Measurements from ENCODE around the gene STAT3. TPM values are rescaled to one million over a fixed set of nuclear protein-coding genes. Genes with fewer than 3 reads are reported as not detected.

Gene STAT3
- total and polyA plus RNA-seq, 2 donors (not counting 3 experiments of a cell fraction or from before 2014, with no cell fraction given), result 59.1 to 124 TPM

DNA sequence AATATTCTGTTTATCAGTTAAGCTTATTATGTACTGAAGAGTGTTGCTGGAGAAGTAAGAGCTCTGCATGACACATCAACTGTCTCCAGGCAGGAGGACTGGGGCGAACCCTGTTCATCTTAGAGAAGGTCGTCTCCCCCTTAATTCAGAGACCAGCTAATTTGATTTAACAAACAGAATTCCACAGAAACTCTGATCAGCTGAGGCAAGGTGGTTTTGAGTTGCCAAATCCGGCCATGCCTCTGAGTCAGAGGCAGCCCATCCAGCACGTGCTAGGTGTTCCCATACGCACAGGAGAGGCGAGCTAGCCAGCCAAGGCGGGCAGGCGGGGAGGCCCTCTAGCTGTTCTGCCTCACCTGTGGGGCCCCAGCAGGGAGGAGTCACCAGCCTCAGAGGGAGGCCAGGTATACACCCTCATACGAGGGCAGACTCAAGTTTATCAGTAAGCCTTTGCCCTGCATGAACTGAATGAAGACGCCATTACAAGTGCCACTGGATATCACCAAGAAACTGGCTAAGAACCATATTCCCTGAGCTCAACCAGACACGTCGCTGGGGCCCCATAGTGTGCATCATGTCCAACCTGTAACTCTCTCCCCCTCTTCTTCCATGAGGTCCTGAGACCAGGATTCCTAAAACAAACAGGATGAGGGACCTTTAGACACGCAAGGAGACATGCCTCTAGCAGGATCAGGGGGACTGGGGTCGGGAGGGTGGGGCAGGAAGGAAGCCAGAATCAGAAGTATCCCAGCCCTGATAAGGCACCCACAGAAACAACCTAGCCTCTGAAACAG, 74.3 kb downstream of the STAT3 start:
- ChIA-PET POLR2A (interaction anchor here (0.6 kb wide), 2 partner anchors 216 to 274 kb away, joined by 4 to 5 read pairs; no protein-coding TSS in a partner anchor), CTCF (interaction anchor here (0.7 to 15.7 kb wide), 11 partner anchors 8 to 264 kb away, joined by 3 to 190 read pairs (median 8); no protein-coding TSS in a partner anchor)
- no peak overlapping the region for H3K4me3 ChIP-seq (replicated peaks in 1 of 3; ENCODE audit: insufficient read depth in 1 of 3, low read depth in 1 of 3, low read length in 3 of 3)
- no peaks in the 10 kb centered on the region for H4K20me1 ChIP-seq (replicated peaks; ENCODE audit: control insufficient read depth, extremely low read depth, insufficient read depth, low read length)
- H3K36me3 ChIP-seq (ENCODE audit: control insufficient read depth in 2 of 2, extremely low read depth in 1 of 2, insufficient read depth in 2 of 2, low read length in 2 of 2), result peaks cover 9 to 11% of the 10 kb centered on the region in 2 experiments
- FAIRE-seq (peak; percentile 58), DNase-seq (ENCODE audit: low read depth, low spot score) (no peak)
- peak overlapping the region; percentile 10 for H3K27ac ChIP-seq (ENCODE audit: insufficient read depth, low read depth, low read length)
- H2AFZ ChIP-seq (ENCODE audit: low read depth, low read length), result no peak overlapping the region
- dilution Hi-C loops (cut with MboI; ENCODE audit: extremely low pct_ligation_motif_present, low sequenced_read_pairs), result no loop called here
- no peaks in the 10 kb centered on the region for H3K9me1 ChIP-seq (replicated peaks; ENCODE audit: control insufficient read depth, extremely low read depth, insufficient read depth, low read length)
- H3K9ac ChIP-seq (replicated peaks; ENCODE audit: extremely low read depth, insufficient read depth, low read length), result no peak overlapping the region
- intact Hi-C loops (cut with micrococcal nuclease), result loop anchor here (2.0 kb wide), 1 partner anchor 91 kb away; no protein-coding TSS in a partner anchor
- no peak for TF ChIP-seq FOS (IDR thresholded peaks at IDR 0.05; ENCODE audit: borderline replicate concordance, insufficient read depth, low read length)
- peak; percentile 25 for TF ChIP-seq GATA2 (IDR thresholded peaks at IDR 0.05; ENCODE audit: insufficient read depth, insufficient read length, low read depth, low read length)
- no peak for TF ChIP-seq EZH2 (IDR thresholded peaks at IDR 0.05; ENCODE audit: borderline replicate concordance, low read depth, low read length, severe bottlenecking)
- H3K4me2 ChIP-seq (ENCODE audit: insufficient read depth, low read length), result no peak overlapping the region
- TSS peak; percentile 3 for BruUV-seq (replicated peaks)
- no peaks in the 10 kb centered on the region for H3K9me3 ChIP-seq (replicated peaks; ENCODE audit: control insufficient read depth, insufficient read depth, low read length)
- H3K27me3 ChIP-seq (ENCODE audit: control insufficient read depth in 2 of 2, insufficient read depth in 2 of 2, low read length in 2 of 2), result no peaks in the 10 kb centered on the region
- H3K79me2 ChIP-seq (ENCODE audit: control insufficient read depth, insufficient read depth, low read length), result peaks cover 3% of the 10 kb centered on the region
- H3K4me1 ChIP-seq (ENCODE audit: control insufficient read depth, extremely low read depth, insufficient read depth, low read length), result peaks cover 50% of the 10 kb centered on the region

GRCh38 chr17:42313389-42313772, 74.9 kb downstream of the STAT3 start:
- Histone ChIP-seq H3K9ac (replicated peaks; ENCODE audit: extremely low read depth, insufficient read depth, low read length) (no peak overlapping the region), H3K27me3 (ENCODE audit: control insufficient read depth in 2 of 2, insufficient read depth in 2 of 2, low read length in 2 of 2) (no peaks in the 10 kb centered on the region), H3K36me3 (ENCODE audit: control insufficient read depth in 2 of 2, extremely low read depth in 1 of 2, insufficient read depth in 2 of 2, low read length in 2 of 2) (peaks cover 7 to 11% of the 10 kb centered on the region in 2 experiments), H3K79me2 (ENCODE audit: control insufficient read depth, insufficient read depth, low read length) (no peaks in the 10 kb centered on the region), H3K4me3 (replicated peaks in 1 of 3; ENCODE audit: insufficient read depth in 1 of 3, low read depth in 1 of 3, low read length in 3 of 3) (no peak overlapping the region), H3K4me2 (ENCODE audit: insufficient read depth, low read length) (no peak overlapping the region), H4K20me1 (replicated peaks; ENCODE audit: control insufficient read depth, extremely low read depth, insufficient read depth, low read length) (no peaks in the 10 kb centered on the region), H2AFZ (ENCODE audit: low read depth, low read length) (no peak overlapping the region), H3K27ac (ENCODE audit: insufficient read depth, low read depth, low read length) (peak overlapping the region; percentile 10), H3K9me3 (replicated peaks; ENCODE audit: control insufficient read depth, insufficient read depth, low read length) (no peaks in the 10 kb centered on the region), H3K4me1 (ENCODE audit: control insufficient read depth, extremely low read depth, insufficient read depth, low read length) (peaks cover 44% of the 10 kb centered on the region), H3K9me1 (replicated peaks; ENCODE audit: control insufficient read depth, extremely low read depth, insufficient read depth, low read length) (no peaks in the 10 kb centered on the region)
- FAIRE-seq, result no peak
- POLR2A ChIA-PET, result no interaction called here
- TF ChIP-seq POLR2A (IDR thresholded peaks at IDR 0.05; ENCODE audit: low read depth, low read length), result no peak
- no peak for TF ChIP-seq JUN (IDR thresholded peaks at IDR 0.05; ENCODE audit: borderline replicate concordance, insufficient read depth, insufficient read length, low read depth)
- no peak for TF ChIP-seq CTCF (IDR thresholded peaks at IDR 0.05; ENCODE audit: extremely low read depth in 1 of 2, insufficient read depth in 1 of 2, low read depth in 1 of 2, low read length in 2 of 2)
- no peak for TF ChIP-seq FOS (IDR thresholded peaks at IDR 0.05; ENCODE audit: borderline replicate concordance, insufficient read depth, low read length)
- TF ChIP-seq POLR2AphosphoS5 (IDR thresholded peaks at IDR 0.05; ENCODE audit: insufficient read depth, low read depth, low read length), result no peak
- no peak for TF ChIP-seq EZH2 (IDR thresholded peaks at IDR 0.05; ENCODE audit: borderline replicate concordance, low read depth, low read length, severe bottlenecking)
- no peak for TF ChIP-seq MYC (IDR thresholded peaks at IDR 0.05; ENCODE audit: low read depth, low read length)
- no peak for TF ChIP-seq GATA2 (IDR thresholded peaks at IDR 0.05; ENCODE audit: insufficient read depth, insufficient read length, low read depth, low read length)
- TF ChIP-seq MAX (IDR thresholded peaks at IDR 0.05; ENCODE audit: insufficient read depth, insufficient read length), result no peak
- no peak for DNase-seq (ENCODE audit: low read depth, low spot score)
- no TSS peak for BruUV-seq (replicated peaks)
- dilution Hi-C loops (cut with MboI; ENCODE audit: extremely low pct_ligation_motif_present, low sequenced_read_pairs) (no loop called here), intact Hi-C loops (cut with micrococcal nuclease) (loop anchor here (2.0 kb wide), 1 partner anchor 91 kb away; no protein-coding TSS in a partner anchor)
- CTCF ChIA-PET, result interaction anchor here (0.6 to 15.7 kb wide), 12 partner anchors 9 to 219 kb away, joined by 3 to 190 read pairs (median 8); partner anchors contain the start of gene CAVIN1
